ENCODE results near the gene TXNDC8.

DNA sequence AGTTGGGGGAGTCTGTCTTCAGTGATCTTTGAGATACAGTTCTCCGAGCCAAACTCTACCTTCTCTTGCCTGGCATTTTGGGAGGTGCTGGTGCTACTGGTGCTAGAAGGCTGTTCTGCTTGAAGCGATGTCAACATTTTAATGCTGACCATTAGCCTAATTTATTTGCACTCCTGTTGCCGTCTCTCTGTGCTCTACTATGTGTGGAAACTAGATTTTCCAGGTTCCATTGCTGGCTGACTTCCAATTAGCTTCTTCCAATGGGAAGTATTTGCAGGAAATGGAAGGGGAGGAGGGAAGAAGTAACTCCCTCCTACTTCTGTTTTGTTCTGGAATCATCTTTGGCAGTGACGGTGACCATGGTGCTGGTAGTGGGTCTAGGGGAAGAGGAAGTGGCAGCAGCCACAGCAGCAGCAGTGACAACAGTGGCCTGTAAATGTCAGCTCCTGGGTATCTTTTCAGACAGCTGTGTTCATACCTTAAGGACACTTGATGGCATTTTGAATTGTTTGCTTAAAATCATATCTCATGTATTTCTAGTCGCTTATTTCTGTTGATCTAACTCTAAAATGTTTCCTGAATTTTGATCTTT, 7.9 kb downstream of the TXNDC8 start:
- TF ChIP-seq, protein P1, sequence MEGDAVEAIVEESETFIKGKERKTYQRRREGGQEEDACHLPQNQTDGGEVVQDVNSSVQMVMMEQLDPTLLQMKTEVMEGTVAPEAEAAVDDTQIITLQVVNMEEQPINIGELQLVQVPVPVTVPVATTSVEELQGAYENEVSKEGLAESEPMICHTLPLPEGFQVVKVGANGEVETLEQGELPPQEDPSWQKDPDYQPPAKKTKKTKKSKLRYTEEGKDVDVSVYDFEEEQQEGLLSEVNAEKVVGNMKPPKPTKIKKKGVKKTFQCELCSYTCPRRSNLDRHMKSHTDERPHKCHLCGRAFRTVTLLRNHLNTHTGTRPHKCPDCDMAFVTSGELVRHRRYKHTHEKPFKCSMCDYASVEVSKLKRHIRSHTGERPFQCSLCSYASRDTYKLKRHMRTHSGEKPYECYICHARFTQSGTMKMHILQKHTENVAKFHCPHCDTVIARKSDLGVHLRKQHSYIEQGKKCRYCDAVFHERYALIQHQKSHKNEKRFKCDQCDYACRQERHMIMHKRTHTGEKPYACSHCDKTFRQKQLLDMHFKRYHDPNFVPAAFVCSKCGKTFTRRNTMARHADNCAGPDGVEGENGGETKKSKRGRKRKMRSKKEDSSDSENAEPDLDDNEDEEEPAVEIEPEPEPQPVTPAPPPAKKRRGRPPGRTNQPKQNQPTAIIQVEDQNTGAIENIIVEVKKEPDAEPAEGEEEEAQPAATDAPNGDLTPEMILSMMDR (IDR thresholded peaks at IDR 0.05), result no peak
- no peak for TF ChIP-seq EP300 (IDR thresholded peaks at IDR 0.05)

Measured in gastroesophageal sphincter (tissue), 3 donors.